NCI-H187 treated with DMSO at 0.1 percent for 48 hours (cell line): Measurements from ENCODE around the gene IRX1.

Source experiments
- DNase-seq: peaks from one replicate; lab custom pipeline; 2025; lab: John Stamatoyannopoulos, UW

Gene IRX1

DNA sequence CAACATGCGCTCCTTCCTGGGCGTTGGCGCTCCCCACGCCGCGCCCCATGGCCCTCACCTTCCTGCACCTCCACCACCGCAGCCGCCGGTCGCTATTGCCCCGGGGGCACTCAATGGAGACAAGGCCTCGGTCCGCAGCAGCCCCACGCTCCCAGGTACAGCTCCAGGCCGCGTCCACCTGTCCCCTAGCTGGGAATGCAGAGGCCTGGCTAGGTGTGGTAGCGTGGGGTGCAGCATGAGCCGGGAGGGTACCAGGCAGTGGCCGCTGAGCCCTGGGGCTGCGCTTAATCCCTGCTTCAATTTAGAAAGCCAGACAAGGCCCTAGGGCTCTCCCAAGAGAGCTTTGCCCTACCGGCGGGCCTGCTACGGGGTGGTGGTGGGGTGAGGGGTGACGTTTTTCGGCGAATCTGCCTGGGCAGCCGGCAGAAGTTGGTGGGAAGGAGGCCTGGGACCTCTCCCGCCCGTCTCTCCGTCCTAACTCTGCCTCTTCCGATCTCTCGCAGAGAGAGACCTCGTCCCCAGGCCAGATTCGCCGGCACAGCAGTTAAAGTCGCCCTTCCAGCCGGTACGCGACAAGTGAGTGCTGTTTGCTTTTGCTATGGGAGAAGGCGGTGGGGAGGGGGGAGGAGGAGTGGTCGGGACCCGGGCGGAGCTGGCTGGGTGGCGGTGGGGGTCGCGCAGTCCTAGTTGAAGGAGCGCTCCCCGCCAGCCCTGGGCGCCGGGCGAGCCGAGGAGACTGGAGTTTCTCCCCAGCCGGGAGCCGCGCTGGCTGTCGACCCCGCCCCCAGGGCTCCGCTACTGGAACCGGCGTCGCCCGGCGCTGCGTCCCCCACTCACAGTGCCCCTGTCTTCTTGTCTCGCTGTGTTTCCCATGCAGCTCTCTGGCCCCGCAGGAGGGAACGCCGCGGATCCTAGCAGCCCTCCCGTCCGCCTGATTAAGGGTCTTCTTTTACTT is 4.8 kb downstream of the IRX1 start:
- DNase-seq: no peak

DNA sequence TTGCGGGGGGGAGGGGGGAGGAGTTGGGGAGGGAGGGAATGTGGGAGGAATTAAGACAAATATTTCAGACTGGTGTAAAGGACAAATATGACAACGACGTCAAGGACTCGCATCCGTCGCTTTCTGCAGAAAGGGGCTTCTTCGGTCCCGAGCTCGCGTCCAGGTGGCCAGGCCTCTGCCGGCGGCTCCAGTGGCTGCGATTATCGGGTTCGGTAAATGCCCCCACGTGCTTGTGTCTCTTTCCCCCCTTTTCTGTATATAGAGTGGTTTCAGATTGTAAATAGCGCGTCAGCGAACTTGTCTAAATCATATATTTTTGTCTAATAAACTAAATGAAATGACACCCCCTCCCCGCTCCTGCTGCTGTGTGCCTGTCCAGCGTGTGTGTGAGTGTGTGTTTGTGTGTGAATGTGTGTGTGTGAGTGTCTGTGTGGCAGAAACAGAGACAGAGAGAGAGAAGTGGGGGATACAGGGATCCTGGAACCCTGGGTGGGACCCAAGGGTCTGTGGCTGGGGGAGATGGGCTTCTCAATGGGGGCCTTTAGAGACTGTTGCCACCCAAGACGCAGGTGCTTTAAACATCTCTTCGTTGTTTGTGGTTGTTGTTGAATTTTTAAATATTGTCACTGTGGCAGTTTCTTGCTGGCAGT is 5.6 kb downstream of the IRX1 start:
- no peak for DNase-seq

DNA sequence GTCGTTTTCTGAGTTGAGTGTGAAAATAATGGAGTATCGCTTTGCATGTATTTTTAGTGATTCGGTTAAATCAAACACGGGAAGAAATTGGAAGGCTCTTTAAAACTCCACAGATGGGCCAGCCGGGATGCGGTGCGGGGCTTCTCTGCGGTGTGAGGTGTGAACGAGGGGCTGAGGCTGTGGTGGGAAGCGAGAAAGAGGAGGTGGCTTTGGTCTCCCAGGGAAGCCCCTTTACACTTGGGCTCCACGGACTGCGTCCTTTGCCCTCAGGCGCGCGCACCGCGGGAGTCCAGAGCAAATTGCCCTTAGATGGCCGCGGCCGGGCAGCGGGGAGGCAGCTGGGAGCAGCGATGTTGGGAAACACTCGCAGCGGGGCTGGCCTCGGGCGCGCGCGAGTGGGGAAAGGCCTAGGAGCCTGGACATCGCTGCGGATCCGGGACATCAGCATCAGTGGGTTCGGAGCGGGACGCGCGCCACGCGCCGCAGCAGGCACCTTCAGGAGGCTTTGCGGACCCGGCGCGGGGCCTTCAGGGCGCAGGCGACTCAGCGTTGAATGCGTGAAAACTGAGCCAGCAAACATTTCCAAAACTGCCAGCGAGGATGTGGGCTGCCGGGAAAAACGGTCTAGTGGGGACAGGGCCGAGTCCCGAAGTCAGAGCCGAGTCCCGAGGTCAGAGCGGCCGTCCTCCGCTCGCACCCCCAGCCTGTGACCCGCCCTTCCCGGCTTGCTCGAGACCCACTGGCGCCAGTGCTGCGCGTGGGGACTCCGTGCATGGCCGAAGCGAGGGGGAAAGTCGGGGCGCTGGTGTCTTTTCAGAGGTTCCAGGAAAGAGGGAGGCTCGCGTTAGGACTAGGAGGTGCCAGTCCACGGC is 6.5 kb downstream of the IRX1 start:
- DNase-seq: no peak

DNA sequence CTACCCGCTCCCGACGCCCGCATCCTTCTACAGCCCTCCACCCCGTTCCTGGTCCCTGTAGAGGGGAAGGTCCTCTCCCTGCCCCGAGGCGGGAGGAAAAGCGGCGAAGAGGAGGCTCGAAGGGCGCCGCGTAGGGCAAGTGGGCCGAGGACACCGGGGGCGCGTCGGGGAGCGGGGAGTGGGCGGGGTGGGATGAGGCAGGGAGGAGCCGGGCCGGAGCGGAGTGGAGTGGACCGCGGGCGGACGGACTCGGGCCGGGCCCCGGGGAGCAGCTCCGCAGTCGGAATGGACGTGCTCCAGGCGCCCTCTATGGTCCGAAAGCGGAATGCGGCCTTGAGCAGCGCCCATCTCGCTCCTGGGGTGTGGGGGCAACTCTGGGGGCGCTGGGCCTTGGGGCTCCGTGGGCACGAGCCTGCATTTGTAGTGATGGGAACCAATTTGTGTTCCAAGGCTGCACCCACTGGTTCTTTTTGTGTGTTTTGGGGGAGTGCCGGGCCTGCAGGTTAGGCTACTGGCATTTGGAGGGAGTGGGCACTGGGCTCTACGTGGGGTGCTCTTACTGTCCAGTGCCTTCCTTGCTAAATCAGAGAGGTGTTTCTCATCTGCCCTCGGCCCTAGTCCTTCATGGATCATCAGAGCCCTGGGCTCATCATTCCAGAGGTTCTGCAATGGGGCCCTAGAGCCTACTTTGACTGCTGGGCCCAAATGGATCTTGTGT is 7.3 kb downstream of the IRX1 start:
- DNase-seq: no peak

DNA sequence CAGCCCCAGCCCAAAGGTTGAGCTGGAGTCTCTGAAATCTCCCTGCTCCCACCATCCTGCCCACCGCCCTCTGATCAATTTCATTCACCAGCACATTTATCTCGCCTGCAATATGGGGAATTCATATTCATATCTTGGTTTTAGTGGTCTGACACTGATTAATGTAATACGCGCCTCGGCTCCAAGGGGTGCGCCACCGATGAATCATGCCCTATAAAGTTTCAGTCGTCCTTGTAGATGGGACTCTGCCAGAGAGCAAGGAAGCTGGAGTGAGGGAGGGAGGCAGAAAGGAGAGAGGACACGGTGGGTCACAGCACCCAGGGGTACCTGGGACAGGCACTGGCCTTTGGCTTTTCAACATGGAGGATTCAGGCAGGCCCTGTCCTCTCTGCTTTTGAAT is 8.9 kb downstream of the IRX1 start:
- DNase-seq: no peak

DNA sequence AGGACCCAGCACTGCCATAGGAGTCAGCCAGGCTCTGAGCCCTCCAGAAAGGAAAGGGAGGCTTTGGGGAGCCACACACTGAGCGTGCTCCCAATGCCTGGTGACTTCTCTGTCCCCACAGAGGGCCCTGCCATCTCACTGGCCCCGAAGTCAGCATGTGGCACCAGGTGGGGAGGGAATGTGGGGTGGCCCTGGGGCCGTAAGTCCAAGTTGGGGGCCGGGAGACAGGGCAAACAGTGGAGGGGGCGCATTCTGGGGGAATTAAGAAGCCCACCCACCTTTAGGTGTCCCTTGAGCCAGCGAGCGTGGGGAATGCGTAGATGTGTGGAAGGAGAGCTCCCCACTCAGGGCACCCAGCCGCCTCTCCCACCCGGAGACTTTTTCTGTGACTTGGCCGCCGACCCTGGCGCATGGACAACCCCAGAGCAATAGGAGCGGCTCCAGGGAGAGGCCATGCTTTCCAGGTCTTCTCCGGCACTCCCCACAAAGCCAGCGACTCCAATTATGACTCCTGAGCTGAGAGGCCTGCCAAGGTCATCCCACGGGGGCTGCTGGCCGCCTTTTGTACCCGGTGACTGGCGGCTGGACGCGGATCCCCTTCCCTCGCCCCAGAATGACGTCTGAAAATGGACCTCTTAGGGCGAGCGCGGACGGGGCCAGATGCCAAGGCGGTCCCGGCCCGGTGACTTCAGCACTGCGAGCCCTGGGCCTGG is 9.8 kb downstream of the IRX1 start:
- no peak for DNase-seq

DNA sequence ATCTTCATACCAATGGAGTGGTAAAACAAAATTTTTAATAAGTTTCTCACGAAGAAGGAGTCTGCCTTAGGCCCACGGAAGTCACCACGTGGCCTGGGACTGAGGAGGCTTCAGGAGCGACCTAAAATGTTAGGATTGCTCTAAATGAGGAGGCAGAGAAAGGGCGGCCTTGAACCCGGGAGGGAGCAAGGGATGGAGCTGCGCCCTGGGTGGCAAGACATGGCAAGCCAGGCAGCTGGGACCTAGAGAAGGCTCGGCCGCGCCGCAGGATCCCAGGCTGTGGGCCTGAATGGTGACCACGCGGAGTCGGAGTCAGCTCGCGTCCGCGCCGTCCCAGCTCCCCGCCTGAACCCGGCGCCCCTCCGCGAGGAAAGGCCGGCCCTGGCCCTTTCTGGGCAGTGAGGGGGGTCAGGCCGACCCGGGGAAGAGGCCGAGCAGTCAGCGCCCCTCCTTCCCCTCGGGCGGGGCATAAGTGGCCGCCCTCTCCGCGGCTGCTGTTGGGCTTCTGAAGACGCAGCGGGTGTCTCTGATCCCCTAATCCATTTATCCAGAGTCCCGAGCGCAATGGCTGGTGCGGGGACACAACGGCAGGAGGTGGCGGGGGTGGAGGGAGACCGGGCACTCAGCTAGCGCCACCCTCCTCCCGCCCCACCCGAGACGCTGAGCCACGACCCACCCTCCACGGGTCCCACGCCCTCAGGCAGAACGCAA is 10.6 kb downstream of the IRX1 start:
- no peak for DNase-seq

DNA sequence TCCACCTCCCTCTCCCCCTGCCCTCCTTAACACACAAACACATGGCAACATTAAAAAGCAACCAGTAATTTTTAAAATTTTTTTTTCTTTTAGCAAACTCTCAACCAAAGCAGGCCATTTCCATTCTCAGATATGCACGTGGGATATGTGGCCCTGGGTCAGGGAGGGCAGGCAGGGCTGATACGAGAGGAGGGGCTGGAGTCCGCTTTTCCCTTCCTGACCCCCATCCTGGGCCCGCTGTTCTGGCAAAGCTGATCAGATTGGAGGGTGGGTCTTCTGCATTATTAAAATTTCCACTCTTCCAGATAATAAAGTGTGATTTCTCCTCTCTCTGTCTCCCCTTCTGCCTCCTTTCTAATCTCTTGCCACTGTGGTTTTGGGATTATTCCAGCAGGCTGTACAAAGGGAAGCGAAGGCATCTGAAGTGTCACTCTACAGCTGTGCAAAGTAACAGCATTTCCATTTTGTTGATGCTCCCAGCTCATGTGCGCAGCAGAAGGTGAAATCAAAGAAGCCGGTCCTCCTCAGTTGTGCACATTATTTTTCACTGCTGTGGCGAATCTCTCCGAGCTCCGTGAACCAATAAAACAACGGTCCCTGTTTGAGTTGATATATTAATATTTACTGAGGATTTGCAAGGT is 12.0 kb downstream of the IRX1 start:
- no peak for DNase-seq

DNA sequence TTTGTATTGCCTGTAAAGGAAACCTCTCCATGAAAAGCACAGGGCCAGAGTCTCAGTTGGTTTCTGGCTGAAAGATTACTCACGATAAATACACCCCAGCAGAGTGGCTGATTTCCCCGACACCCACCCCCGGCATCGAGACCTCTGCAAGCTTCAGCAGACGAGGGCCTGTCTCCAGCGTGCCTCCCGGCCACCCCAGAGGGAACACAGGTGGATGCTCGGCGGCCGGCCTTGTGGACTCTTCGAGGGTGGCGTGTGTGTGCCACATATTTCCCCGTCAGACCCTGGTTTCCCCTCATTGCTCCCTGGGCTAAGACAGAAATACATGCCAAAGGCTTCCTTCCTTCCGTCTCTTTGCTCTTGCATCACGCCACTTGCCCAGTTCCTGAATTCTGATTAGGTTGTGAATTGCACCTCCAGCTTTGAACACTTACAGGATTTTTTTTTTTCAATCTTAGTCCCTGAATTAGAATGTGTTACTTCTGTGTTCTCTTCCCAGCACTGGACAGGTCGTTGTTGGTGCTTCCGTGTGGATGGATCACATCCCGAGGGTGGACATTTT is 13.6 kb downstream of the IRX1 start:
- no peak for DNase-seq

DNA sequence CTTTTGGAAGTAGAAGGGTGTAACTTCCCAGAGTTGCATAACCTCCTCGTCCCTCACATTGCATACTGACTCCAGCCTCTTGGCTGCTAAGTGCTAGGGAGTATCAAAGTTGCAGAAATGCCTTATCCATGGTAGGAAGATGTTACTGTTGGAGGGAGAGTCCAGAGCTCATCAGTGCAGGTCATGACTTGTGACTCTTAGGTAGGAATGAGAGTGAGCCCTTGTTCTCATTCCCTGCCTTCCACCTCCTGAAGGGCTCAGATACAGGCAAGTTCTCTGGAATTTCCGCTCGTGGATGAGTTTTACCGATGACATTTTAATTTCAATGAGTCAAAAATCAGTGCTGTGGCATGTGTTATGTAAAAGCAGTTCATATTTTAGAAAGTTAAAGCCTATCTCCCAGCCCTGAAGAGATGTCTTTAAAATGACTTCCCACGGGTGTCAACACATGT is 17.0 kb downstream of the IRX1 start:
- DNase-seq: no peak

DNA sequence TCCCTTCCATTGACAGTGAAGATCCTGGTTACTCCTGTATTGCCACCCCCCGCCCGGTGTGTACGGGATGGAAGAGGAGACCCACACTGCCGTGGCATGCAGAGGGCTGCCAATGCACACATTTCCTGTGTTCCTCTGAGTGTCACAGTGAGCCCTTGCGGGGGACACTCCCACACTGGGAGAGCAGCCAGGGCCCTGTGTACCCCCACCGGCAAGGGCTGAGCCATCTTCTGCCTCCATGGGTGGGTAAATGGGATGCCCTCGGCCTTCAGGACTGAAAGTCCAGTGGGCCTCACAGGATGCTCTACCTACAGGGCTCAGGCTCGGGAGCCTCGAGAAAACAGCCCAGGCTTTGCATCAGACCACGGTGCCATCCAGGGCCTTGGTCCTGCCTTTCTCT is 18.1 kb downstream of the IRX1 start:
- DNase-seq: no peak

DNA sequence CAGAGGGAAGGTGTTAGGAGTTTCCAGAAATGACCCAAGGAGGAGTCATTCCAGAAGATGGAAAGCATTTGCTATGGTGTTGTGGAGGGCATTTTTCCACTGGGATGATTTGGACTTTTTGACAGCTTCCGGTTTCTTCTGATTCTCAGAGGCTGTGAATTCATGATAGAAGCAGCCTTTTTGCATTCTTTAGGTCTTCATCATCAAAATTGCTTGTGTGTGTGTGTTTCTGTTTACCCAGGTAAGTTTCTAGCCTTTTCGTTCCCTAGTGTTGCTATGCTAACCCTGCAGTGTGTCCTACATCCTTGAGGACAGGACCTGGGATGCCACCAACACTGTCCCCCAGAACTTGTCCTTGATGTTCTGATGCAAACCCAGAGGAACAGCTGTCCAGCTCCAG is 19.6 kb downstream of the IRX1 start:
- no peak for DNase-seq

DNA sequence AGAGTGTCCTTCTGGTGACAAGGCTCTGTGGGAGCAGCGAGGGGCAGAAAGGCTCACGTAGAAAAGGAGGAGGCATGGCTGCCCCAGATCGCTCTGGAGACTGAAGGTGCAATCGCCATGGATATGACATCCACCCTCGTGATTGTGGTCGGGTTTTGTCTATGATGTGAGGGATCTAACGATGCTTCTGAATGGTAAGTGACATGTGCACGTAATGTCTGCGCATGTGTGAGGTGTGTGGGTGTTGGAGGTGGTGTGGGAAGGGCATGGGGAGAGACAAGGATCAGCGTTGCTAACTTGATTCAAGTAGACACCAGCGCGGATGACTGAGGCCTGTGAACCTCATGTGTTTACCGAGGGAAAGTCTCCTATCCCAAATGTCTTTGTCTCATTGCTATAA is 20.2 kb downstream of the IRX1 start:
- DNase-seq: no peak

DNA sequence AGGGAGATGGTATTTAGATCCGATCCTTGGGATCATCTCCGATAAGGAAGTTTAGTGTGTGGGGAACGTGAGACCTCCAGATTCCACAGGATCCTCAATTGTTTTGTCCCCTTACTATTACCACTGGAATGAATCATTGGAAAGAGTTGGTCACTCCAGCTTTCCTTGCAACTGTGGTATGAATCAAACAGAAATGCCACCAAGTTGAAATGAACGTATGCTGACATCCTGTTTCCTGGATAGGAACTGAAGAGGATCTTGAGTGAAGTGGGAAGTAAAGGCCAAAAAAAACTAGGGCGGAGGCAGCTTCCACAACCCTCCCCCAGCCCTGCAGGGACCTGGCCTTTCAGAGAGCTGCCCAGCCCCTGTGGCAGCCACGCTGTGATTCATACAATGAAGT is 23.9 kb downstream of the IRX1 start:
- DNase-seq: no peak

DNA sequence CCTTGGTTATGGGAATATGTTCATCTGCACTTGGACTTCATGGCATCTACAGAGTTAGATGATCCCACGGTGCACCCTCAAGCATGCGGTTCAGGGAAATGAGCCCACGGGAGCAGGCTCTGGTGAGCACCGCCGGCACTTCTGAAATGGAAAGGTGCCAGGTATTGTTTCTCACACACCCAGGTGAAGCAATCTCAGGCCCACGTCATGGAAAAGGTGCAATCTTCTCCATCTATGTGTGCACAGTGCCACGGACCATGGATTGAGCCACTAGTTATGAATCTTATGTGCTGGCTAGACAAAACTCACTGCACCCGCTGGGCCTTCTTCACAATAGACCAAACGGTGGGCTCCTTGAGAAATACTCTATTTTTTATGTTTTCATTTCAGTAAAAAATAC is 27.3 kb downstream of the IRX1 start:
- no peak for DNase-seq

DNA sequence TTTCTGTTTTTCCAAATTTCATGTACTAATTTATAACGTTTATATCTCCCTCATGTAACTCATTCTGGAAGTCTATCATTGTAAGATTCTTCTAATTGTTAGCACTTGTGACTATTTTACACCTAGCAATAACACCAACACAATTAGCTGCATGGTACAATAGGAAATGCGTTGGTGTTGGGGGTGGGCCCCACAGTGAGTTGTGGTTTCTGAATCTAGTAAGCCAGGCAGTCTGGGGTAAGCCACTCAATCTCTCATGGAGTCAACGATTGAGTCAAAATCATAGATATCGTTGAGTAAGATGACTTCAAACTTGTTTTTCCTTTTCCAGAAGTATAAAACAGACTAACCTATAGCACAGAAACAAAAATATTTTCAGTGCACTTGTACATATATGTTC is 30.0 kb downstream of the IRX1 start:
- no peak for DNase-seq

DNA sequence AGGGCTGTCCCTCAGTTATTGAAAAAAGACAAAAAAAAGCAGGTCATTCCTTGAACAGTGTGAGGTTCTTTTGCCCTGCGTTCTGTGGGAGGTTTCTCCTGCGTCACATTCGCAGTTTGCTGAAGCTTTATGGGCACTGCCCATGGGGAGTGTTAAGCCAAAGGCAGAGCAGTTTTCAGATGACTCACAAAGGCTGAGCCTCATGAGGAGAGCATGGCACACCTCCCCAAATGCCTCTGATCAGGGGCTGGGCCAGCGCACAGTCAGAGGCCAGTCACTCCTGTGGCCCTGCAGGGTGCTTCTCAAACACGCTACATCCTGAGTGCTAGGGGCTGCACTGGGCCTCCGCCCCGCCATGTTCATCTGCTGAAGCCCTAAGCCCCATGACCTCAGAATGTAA is 38.4 kb downstream of the IRX1 start:
- DNase-seq: no peak

DNA sequence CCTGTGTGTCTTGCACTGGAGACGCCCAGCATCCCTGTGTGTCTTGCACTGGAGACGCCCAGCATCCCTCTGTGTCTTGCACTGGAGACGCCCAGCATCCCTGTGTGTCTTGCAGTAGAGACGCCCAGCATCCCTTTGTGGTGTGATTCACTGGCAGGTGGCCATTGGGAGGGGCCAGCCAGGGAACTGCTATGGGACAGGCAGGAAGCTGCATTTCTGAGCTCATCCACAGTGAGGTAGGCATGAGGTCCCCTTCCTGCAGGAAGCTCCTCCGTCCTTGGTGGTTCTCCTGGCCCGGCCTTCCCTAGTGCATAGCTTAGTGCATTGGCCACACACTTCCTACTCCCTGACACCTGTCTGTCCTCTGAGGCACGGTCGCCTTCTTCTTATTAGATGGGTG is 43.5 kb downstream of the IRX1 start:
- DNase-seq: no peak

DNA sequence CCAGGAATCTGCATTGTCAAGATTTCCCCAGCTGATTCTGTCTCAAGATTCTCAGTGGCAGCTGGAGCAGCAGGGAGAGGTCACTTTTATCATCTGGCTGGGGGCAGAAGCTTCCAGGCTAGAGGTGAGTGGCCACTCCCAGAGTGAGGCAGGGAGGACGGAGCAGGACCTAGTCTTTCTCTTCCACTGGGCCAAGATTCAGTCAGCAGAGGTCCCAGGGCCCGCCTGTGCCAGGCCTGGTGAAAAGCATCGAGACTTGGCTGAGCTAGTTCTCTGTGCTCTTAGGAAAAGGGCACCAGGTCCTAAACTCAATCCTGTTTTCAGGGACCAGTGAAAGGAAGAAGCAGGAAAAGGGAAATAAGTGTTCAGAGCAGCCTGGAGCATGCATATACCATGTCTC is 46.6 kb downstream of the IRX1 start:
- no peak for DNase-seq

DNA sequence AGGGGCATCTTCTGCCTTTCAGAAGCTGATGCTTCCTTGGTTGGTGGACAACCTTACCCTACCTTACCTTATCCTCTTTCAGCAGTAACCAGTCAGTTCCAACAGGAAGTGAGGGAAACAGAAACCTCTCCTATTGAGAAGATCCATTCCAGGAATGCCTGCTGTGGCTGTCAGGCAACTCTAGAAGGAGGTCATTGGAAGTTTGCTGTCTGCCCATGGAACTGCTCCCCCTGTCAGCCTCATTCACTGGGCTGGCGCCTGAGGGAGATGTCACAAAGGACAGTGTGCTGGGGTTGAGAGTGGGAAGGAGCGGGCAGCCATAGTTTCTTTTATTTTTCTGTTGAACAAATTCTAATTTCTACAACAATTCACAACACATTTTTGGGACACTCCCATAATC is 54.7 kb downstream of the IRX1 start:
- DNase-seq: no peak
